Measurements from ENCODE around the gene ARG1.

The ARG1 gene

GRCh38 chr6:131551902-131552301 is 21.1 kb upstream of the ARG1 start:
- Histone ChIP-seq H3K4me3 (ENCODE audit: low read depth in 1 of 2, low read length in 2 of 2) (no peak overlapping the region), H3K27ac (ENCODE audit: low read length) (no peak overlapping the region), H3K36me3 (ENCODE audit: control insufficient read depth in 1 of 2, insufficient read depth in 2 of 2, low read length in 2 of 2) (no peaks in the 10 kb centered on the region), H3K4me1 (ENCODE audit: control insufficient read depth in 1 of 2, insufficient read depth in 2 of 2, low read length in 2 of 2) (no peaks in the 10 kb centered on the region), H3K9me3 (ENCODE audit: control insufficient read depth in 1 of 2, low read length in 2 of 2) (no peaks in the 10 kb centered on the region), H3K27me3 (ENCODE audit: low read depth, low read length) (no peaks in the 10 kb centered on the region)

GRCh38 chr6:131552572-131552971 is 20.5 kb upstream of the ARG1 start:
- no peaks in the 10 kb centered on the region for H3K9me3 ChIP-seq (ENCODE audit: control insufficient read depth in 1 of 2, low read length in 2 of 2)
- H3K4me1 ChIP-seq (ENCODE audit: control insufficient read depth in 1 of 2, insufficient read depth in 2 of 2, low read length in 2 of 2) = no peaks in the 10 kb centered on the region
- H3K4me3 ChIP-seq (ENCODE audit: low read depth in 1 of 2, low read length in 2 of 2) = no peak overlapping the region
- no peaks in the 10 kb centered on the region for H3K27me3 ChIP-seq (ENCODE audit: low read depth, low read length)
- no peak overlapping the region for H3K27ac ChIP-seq (ENCODE audit: low read length)
- no peaks in the 10 kb centered on the region for H3K36me3 ChIP-seq (ENCODE audit: control insufficient read depth in 1 of 2, insufficient read depth in 2 of 2, low read length in 2 of 2)

- no peak overlapping the region for H3K27ac ChIP-seq (ENCODE audit: low read length)
- H3K4me3 ChIP-seq (ENCODE audit: low read depth in 1 of 2, low read length in 2 of 2) = no peak overlapping the region
- H3K4me1 ChIP-seq (ENCODE audit: control insufficient read depth in 1 of 2, insufficient read depth in 2 of 2, low read length in 2 of 2) = no peaks in the 10 kb centered on the region
- H3K9me3 ChIP-seq (ENCODE audit: control insufficient read depth in 1 of 2, low read length in 2 of 2) = no peaks in the 10 kb centered on the region
- no peaks in the 10 kb centered on the region for H3K27me3 ChIP-seq (ENCODE audit: low read depth, low read length)
- no peaks in the 10 kb centered on the region for H3K36me3 ChIP-seq (ENCODE audit: control insufficient read depth in 1 of 2, insufficient read depth in 2 of 2, low read length in 2 of 2)
Observed at GRCh38 chr6:131555992-131556391, 17.0 kb upstream of the ARG1 start.

- Histone ChIP-seq H3K4me3 (ENCODE audit: low read depth in 1 of 2, low read length in 2 of 2) (no peak overlapping the region), H3K4me1 (ENCODE audit: control insufficient read depth in 1 of 2, insufficient read depth in 2 of 2, low read length in 2 of 2) (no peaks in the 10 kb centered on the region), H3K27me3 (ENCODE audit: low read depth, low read length) (no peaks in the 10 kb centered on the region), H3K36me3 (ENCODE audit: control insufficient read depth in 1 of 2, insufficient read depth in 2 of 2, low read length in 2 of 2) (no peaks in the 10 kb centered on the region), H3K27ac (ENCODE audit: low read length) (no peak overlapping the region), H3K9me3 (ENCODE audit: control insufficient read depth in 1 of 2, low read length in 2 of 2) (no peaks in the 10 kb centered on the region)
Observed at GRCh38 chr6:131558922-131559321, 14.1 kb upstream of the ARG1 start.

GRCh38 chr6:131561925-131562707 is 10.9 kb upstream of the ARG1 start:
- Histone ChIP-seq H3K36me3 (ENCODE audit: control insufficient read depth in 1 of 2, insufficient read depth in 2 of 2, low read length in 2 of 2) (no peaks in the 10 kb centered on the region), H3K4me3 (ENCODE audit: low read depth in 1 of 2, low read length in 2 of 2) (no peak overlapping the region), H3K27me3 (ENCODE audit: low read depth, low read length) (no peaks in the 10 kb centered on the region), H3K4me1 (ENCODE audit: control insufficient read depth in 1 of 2, insufficient read depth in 2 of 2, low read length in 2 of 2) (no peaks in the 10 kb centered on the region), H3K9me3 (ENCODE audit: control insufficient read depth in 1 of 2, low read length in 2 of 2) (no peaks in the 10 kb centered on the region), H3K27ac (ENCODE audit: low read length) (no peak overlapping the region)

- no peaks in the 10 kb centered on the region for H3K36me3 ChIP-seq (ENCODE audit: control insufficient read depth in 1 of 2, insufficient read depth in 2 of 2, low read length in 2 of 2)
- no peaks in the 10 kb centered on the region for H3K4me1 ChIP-seq (ENCODE audit: control insufficient read depth in 1 of 2, insufficient read depth in 2 of 2, low read length in 2 of 2)
- H3K9me3 ChIP-seq (ENCODE audit: control insufficient read depth in 1 of 2, low read length in 2 of 2) = no peaks in the 10 kb centered on the region
- no peak overlapping the region for H3K4me3 ChIP-seq (ENCODE audit: low read depth in 1 of 2, low read length in 2 of 2)
- no peaks in the 10 kb centered on the region for H3K27me3 ChIP-seq (ENCODE audit: low read depth, low read length)
- no peak overlapping the region for H3K27ac ChIP-seq (ENCODE audit: low read length)
Observed at GRCh38 chr6:131565056-131565455, 8.0 kb upstream of the ARG1 start.

- Histone ChIP-seq H3K27me3 (ENCODE audit: low read depth, low read length) (no peaks in the 10 kb centered on the region), H3K4me3 (ENCODE audit: low read depth in 1 of 2, low read length in 2 of 2) (no peak overlapping the region), H3K9me3 (ENCODE audit: control insufficient read depth in 1 of 2, low read length in 2 of 2) (no peaks in the 10 kb centered on the region), H3K36me3 (ENCODE audit: control insufficient read depth in 1 of 2, insufficient read depth in 2 of 2, low read length in 2 of 2) (no peaks in the 10 kb centered on the region), H3K4me1 (ENCODE audit: control insufficient read depth in 1 of 2, insufficient read depth in 2 of 2, low read length in 2 of 2) (no peaks in the 10 kb centered on the region), H3K27ac (ENCODE audit: low read length) (no peak overlapping the region)
Observed at GRCh38 chr6:131568726-131569125, 4.3 kb upstream of the ARG1 start.

GRCh38 chr6:131574133-131574532 is 1.1 kb downstream of the ARG1 start:
- no peak overlapping the region for H3K27ac ChIP-seq (ENCODE audit: low read length)

GRCh38 chr6:131574686-131575085 is 1.7 kb downstream of the ARG1 start:
- Histone ChIP-seq H3K27ac (ENCODE audit: low read length) (no peak overlapping the region), H3K4me3 (ENCODE audit: low read depth in 1 of 2, low read length in 2 of 2) (no peak overlapping the region), H3K4me1 (ENCODE audit: control insufficient read depth in 1 of 2, insufficient read depth in 2 of 2, low read length in 2 of 2) (no peaks in the 10 kb centered on the region), H3K27me3 (ENCODE audit: low read depth, low read length) (no peaks in the 10 kb centered on the region), H3K9me3 (ENCODE audit: control insufficient read depth in 1 of 2, low read length in 2 of 2) (no peaks in the 10 kb centered on the region), H3K36me3 (ENCODE audit: control insufficient read depth in 1 of 2, insufficient read depth in 2 of 2, low read length in 2 of 2) (peaks cover 2 to 12% of the 10 kb centered on the region in 2 donors)

More at GRCh38 chr6:131574133-131574532, 1.1 kb downstream of the ARG1 start:
- Histone ChIP-seq H3K4me1 (ENCODE audit: control insufficient read depth in 1 of 2, insufficient read depth in 2 of 2, low read length in 2 of 2) (no peaks in the 10 kb centered on the region), H3K36me3 (ENCODE audit: control insufficient read depth in 1 of 2, insufficient read depth in 2 of 2, low read length in 2 of 2) (peaks cover 0 to 11% of the 10 kb centered on the region in 2 donors), H3K27me3 (ENCODE audit: low read depth, low read length) (no peaks in the 10 kb centered on the region), H3K9me3 (ENCODE audit: control insufficient read depth in 1 of 2, low read length in 2 of 2) (no peaks in the 10 kb centered on the region), H3K4me3 (ENCODE audit: low read depth in 1 of 2, low read length in 2 of 2) (no peak overlapping the region)

GRCh38 chr6:131575834-131576478 is 2.9 kb downstream of the ARG1 start:
- Histone ChIP-seq H3K27ac (ENCODE audit: low read length) (no peak overlapping the region), H3K9me3 (ENCODE audit: control insufficient read depth in 1 of 2, low read length in 2 of 2) (no peaks in the 10 kb centered on the region), H3K27me3 (ENCODE audit: low read depth, low read length) (no peaks in the 10 kb centered on the region), H3K4me1 (ENCODE audit: control insufficient read depth in 1 of 2, insufficient read depth in 2 of 2, low read length in 2 of 2) (no peaks in the 10 kb centered on the region), H3K36me3 (ENCODE audit: control insufficient read depth in 1 of 2, insufficient read depth in 2 of 2, low read length in 2 of 2) (peaks cover 14 to 25% of the 10 kb centered on the region in 2 donors), H3K4me3 (ENCODE audit: low read depth in 1 of 2, low read length in 2 of 2) (no peak overlapping the region)

- Histone ChIP-seq H3K4me3 (ENCODE audit: low read depth in 1 of 2, low read length in 2 of 2) (no peak overlapping the region), H3K9me3 (ENCODE audit: control insufficient read depth in 1 of 2, low read length in 2 of 2) (no peaks in the 10 kb centered on the region), H3K36me3 (ENCODE audit: control insufficient read depth in 1 of 2, insufficient read depth in 2 of 2, low read length in 2 of 2) (peaks cover 32 to 70% of the 10 kb centered on the region in 2 donors), H3K27me3 (ENCODE audit: low read depth, low read length) (no peaks in the 10 kb centered on the region), H3K4me1 (ENCODE audit: control insufficient read depth in 1 of 2, insufficient read depth in 2 of 2, low read length in 2 of 2) (no peaks in the 10 kb centered on the region), H3K27ac (ENCODE audit: low read length) (no peak overlapping the region)
Observed at GRCh38 chr6:131581523-131581922, 8.5 kb downstream of the ARG1 start.

Measured in muscle layer of duodenum (tissue), 2 donors.